HG02610 (cell line): Measurements from ENCODE around the gene CD209.

Source experiments
- ATAC-seq: cut with Tn5 transposase; IDR thresholded peaks from one replicate; pipeline ENCODE4 v1.9.1; 2021; ENCODE audit warnings: mild to moderate bottlenecking, moderate library complexity; ENCODE audit not compliant: unreplicated experiment

CD209 gene

DNA sequence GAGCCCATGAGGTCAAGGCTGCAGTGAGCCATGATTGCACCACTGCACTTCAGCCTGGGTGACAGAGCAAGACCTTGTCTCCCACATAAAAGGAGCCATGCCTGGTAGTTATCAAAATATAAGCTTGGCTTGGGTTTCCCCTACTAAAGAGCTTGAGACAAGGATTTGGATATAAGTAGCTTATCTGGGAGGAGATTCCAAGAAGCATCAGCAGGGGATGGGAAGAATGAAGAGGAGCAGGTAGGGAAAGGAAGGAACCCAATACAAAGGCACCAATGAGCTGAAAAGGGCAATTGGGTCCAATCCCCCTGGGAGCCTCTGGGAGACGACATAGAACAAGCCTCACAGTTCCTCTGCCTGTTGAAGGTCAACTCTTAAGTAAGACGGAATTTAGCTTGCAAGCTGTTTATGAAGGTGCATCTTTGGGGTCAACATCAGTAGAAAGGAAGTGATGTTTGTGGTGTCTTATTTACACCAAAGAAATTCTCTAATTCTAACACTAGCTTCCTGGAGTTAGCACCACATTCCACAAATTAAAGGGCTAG is 8.1 kb downstream of the CD209 start:
- no peak for ATAC-seq

DNA sequence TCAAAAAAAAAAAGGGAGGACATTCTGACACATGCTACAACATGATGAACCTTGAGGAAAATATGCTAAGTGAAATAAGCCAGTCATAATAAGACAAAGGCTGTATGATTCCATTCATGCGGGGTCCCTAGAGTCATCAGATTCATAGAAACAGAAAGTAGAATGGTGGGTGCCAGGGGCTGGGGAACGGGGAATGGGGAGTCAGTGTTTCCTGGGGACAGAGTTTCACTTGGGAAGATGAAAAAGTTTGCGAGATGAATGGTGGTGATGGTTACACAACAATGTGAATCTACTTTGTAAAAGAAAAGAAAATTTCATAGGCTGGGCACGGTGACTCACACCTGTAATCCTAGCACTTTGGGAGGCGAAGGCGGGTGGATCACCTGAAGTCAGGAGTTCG is 9.3 kb downstream of the CD209 start:
- ATAC-seq, result no peak

DNA sequence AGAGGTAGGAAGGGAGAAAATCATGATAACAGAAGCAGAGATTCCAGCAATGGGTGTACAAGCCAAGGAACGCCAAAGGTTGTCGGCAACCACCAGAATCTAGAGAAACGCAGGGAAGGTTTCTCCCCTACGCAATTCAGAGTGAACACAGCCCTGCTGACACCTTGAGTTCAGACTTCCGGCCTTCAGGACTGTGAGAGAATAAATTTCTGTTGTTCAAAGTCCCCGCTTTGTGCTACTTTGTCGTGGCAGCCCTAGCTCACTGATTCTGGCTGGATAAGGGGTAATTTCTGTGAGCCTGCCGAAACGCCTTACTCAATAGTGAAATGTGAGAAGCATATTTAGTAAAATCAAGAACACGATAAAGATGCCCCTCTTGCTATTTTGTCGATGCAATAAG is 10.1 kb downstream of the CD209 start:
- no peak for ATAC-seq

DNA sequence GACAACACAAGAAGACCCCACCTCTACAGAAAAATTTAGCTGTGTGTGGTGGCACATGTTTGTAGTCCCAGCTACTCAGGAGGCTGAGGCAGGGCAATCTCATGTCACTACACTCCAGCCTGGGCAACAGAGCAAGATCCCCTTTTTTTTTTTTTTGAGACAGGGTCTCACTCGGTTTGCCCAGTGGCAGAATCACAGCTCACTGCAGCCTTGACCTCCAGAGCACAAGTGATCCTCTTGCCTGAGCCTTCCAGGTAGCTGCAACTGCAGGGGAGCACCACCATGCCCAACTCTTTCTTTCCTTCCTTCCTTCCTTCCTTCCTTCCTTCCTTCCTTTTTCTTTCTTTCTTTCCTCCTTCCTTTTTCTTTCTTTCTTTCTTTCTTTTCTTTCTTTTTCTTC is 11.2 kb downstream of the CD209 start:
- ATAC-seq, result no peak

DNA sequence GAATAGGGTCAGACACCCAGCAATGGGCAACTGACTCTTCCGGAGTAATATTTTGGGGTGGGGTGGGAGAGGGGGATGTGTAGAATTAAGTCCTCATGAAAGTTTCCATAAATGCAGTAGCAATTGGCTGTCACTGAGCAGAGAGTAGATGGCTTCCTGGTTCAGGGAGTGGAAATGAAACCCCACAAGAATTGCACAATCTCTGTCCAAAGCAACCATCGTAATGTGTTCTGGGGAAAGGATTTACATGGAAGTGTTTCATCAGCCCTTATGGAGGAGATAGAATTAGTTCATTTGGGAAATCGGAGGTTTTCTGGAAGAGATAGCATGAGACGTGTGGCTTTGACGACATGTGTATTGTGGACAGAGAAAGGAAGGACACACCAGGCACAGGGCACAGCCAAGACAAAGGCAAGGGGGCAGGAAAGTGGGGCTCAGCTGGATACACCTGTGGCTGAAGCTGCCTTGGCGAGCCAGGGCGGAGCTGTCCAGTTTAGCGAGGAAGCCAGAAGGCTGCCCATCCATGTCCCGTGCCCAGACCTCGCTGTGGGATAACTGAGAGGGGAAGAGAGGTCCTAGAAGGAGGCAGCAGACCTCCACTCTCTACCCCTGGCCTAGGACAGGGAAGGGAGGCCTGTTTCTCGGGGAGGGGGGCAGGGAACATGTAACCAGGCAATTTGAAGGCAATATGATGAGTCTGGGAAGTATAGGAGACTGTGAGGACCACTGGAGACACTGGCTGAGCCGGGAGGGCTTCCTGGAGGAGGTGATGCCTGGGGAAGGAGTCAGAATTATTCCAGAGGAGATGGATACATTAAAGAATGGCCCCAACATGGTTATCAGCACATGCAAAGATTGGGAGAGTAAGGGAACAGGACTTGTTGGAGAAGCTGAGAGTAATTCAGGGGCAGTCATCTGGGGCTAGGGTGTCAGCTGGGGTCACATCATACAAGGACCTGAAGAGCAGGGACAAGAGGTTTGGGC is 12.8 kb downstream of the CD209 start:
- no peak for ATAC-seq

DNA sequence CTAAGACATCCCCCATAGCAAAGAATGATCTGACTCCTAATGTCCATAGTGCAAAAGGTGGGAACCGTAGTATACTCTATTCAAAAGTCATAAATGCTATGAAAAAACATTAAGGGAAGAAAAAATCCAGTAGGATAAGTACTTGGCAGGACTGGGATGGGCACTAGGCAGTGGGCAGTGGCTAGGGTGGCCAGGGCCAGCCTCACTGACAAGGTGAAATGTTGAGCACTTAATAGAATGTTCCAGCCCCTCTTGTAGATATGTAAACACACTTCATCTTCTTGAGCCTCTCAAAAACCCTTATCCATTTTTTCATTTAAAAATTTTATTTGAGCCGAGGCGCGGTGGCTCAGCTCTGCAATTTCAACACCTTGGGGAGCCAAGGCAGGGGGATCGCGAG is 14.0 kb downstream of the CD209 start:
- no peak for ATAC-seq

DNA sequence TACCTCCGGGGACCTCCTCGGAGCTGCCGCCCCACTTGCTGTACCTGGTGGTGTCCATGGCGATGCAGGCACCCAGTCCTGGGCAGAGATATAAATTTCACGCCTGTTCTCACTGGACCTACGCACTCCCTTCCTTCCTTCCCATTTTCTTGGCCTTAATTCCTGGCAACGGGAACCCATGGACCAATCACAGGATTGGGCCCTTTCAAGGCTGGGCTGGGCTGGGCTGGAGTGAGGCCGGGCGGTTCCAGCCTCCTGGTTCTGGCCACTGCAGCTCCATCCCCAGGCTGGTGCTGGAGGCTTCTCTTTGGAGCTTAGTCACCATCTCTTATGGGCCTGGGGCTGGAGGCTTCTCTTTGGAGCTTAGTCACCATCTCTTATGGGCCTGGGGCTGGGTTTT is 15.3 kb downstream of the CD209 start, which contains the start of gene CLEC4G:
Gene CLEC4G, minus strand, starts transcription at position 66 of the 400 bp plus-strand sequence. Its CDS starts 8 bp downstream, at position 58.
- no peak for ATAC-seq

DNA sequence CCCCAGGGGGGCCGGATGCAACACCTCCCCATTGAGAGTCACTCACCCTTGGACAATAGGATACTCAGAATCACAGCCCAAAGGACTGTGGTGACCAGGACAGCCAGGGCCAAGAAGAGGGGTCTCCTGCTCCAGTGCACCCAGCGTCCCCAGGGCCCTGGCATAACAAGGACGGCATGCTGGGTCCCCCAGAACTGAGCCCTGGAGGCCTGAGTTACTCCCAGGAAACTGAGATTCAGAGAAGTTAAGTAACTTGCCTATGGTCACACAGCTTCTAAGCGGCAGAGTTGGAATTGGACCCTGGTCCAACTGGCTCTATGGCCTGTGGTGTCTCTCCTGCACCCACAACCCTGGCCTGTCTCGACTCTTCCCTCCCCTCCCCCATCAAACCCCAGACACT is 15.7 kb downstream of the CD209 start:
- ATAC-seq, result no peak

DNA sequence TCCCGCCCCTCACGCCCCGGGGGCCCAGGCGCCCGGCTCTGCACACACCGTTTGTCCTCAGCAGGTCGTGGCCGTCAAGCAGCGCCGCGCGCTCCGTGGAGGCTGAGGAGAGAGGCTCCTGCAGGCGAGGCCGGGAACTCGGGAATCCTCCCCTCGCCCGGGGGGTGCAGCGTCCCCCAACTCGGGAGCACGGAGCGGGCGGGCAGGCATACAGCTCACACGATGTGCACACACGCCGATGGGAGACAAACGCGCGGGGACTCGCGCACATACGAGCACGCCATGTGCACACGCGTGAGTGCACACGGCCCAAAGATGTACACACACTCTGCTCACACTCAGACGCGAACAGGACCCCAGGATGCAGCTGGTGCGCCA is 16.1 kb downstream of the CD209 start:
- ATAC-seq, result no peak

DNA sequence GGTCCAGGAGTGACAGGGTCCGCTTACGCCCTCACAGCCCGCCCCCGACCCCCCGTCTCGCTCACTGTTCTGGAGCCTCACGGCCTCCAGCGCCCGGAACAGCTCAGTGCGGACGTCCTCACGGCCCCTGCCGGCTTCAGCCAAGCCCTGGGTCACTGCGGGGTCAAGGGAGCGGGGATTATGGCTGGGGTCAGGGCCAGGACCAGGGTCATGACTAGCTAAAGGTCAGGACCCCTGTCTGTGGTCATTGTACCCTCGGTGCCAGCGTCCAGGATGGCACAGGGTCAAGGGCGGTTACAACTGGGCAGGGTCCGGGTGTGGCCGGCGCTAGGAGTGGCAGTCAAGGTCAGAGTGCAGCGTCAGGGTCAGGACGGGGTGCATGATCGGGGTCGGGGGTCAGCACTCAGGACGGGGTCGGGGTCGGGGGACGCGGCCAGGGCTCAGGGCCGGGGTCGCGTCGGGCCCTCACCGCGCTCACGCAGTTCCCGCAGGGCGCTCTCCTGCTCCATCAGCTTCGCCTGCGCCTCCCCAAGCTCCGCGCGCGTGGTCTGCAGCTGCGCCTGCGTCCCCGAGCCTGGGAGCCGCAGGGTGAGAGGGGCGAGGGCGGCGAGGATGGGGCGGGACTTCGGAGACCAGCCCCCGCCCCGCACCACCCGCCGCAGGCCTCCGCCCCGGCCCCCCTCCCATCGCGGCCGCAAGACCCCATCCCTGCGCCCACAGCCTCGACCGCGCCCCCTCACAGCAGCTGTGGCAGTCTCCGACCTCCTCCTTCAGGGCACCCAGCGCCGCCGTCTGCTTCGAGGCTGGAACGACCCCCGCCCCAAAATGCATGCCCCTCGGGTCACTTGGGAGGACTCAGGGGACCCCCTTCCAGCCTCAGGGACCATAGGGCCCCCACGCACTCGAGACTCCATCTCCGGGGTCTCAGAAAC is 16.8 kb downstream of the CD209 start:
- no peak for ATAC-seq

DNA sequence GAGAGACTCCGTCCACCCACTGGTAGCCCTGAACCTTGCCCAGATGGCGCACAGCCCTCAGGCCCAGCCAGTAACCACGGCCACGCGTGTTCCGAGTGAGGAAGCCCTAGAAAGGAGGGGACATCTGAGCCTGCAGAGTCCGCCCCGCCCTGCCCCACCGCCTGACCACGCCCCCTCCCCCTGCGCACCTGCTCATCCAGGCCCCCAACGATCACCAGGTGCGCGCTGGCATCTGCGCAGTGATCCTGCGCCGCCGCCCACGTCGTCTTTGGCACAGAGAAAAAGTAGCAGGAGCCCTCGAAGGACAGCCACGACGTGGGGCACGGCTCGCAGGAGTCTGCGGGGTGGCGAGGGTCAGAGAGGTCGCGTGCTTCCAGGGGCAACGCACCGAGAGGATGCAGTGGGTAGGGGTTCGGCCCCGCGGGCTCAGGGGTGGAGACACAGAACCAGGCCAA is 17.5 kb downstream of the CD209 start:
- ATAC-seq, result no peak

DNA sequence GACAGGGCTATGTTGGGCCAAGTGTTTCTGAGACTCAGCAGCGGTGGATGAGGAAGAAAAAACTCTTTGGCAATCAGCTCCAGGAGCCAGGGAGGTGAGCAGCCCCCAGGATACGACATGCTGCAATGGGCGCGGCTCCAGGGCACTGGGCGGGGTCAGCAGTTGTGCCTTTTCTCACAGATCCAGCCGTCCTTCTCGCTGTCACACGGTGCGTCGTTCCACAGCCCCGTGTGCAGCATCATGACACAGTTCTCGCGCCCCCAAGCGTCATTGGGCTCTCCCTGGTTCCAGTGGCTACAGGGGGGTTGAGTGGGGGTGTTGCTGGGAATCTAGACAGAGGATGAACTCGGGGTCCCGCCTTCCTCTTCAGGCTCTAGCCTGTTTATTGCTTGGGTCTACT is 18.1 kb downstream of the CD209 start:
- ATAC-seq, result no peak

DNA sequence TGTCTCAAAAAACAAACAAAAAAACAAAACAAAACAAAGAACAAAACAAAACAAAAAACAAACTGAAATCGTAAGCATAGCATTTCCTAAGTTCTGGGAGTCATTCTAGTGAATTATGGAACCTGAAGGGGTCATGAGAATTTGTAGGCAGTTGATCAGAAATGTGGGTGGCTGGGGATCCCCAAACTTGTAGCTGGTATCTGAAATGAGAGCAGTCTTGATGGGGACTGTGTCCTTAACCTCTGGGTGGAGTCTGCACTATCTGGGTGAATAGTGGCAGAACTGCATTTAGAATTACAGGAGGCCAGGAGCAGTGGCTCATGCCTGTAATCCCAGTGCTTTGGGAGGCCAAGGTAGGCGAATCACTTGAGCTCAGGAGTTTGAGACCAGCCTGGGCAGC is 21.5 kb downstream of the CD209 start:
- no peak for ATAC-seq

DNA sequence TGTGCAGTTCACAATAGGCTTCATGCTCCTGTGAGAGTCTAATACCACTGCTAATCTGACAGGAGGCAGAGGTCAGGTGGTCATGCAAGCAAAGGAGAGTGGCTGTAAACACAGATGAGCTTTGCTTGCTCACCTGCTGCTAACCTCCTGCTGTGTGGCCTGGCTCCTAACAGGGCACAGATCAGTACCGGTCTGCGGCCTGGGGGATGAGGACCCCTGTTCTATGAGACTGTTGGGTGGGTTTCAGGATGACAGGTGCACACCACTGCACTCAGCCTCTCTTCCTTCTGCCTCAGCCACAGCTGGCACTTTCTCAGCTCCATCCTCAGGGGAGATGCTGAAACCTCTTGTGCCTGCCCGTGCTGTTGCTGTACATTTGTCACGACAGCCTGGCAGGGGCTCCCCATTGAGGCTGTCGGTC is 25.1 kb downstream of the CD209 start:
- ATAC-seq, result no peak

DNA sequence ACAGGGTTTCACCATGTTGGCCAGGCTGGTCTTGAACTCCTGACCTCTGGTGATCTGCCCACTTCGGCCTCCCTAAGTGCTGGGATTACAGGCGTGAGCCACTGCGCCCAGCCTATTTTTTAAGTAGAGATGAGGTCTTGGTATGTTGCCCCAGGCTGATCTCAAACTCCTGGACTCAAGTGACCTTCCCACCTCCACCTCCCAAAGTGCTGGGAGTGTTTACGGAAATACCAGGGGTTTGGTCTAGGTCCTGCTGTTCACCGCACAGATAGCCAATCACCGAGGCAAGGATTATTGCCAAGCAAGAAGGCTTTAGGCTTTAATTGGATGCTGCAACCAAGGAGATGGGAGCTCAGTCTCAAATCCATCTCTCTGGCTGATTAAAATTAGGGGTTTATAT is 27.0 kb downstream of the CD209 start:
- ATAC-seq, result no peak

DNA sequence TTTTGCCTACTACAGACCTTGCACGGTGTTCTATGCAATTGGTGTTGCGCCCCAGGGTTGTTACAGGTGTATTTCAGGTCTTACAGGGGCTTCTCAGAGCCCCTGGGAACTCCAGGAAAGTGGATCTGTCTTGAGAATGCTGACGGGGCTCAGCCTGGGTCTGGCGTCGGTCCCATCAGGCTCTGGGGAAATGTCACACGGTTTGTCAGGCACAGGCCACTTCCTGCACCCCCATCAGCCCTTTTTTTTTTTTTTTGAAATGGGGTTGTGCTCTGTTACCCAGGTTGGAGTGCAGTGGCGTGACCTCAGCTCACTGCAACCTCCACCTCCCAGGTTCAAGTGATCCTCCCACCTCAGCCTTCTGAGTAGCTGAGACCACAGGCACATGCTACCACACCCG is 28.7 kb downstream of the CD209 start:
- no peak for ATAC-seq

DNA sequence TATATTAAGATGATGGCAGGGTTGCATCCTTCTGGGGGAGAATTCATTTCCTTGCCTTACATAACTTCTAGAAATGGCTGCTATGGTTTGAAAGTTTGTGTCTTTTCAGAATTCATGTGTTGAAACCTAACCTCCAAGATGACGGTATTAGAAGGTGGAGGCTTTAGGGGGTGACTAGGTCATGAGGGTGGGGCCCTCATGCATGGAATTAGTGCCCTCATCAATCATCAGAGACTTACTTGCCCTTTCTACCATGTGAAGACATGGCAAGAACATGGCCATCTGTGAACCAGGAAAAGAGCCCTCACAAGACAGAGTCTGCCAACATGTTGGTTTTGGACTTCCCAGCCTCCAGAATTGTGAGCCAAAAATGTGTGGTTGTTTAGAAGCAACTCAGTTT is 30.6 kb downstream of the CD209 start:
- no peak for ATAC-seq

DNA sequence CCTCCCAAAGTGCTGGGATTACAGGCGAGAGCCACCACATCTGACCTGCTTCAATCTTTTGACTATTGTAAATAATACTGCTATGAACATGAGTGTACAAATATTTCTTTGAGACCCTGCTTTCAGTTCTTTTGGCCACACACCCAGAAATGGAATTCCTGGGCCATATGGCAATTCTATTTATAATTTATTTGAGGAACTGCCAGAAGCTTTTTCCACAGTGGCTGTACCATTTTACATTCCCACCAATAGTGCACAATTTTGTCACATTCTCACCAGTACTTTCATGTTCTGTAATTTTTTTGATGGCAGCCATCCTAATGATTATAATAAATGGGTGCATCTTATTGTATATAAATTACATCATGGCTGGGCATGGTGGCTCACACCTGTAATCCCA is 31.7 kb downstream of the CD209 start:
- ATAC-seq, result no peak

DNA sequence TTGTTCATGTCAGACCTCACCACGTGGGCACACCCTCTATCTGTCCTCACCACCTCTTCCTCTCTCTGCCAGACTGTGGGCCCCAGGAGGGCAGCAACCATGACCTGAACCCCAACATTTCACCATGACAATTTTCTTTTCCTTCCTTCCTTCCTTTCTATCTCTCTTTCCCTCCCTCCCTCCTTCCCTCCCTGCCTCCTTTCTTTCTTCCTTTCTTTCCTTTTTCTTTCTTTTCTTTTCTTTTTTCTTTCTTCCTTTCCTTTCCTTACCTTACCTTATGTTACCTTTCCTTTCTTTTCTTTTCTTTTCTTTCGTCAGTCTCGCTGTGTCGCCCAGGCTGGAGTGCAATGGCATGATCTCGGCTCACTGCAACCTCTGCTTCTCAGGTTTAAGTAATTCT is 36.7 kb downstream of the CD209 start:
- ATAC-seq, result no peak

DNA sequence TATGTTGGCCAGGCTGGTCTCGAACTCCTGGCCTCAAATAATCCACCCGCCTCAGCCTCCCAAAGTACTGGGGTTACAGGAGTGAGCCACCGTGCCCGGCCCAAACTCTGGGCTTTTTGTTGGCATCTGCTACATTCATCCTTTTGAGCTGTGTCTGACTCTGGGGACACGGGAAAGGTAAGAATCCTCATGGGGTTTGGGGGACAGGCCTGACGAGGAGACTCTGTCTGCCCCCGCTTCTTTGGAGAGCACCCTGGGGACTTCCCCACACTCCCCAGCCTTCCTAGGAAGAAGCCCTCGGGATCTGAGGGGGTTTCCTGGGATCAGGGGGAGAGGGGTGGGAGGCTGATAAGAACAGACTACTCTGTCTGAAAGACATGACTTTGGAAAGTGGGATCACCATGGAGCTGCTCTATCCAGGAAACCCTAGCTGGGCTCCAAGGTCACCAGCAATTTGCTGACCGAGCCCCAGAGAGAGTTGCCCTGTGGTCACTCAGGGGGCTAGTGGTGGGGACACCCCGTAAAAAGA is 37.3 kb downstream of the CD209 start:
- ATAC-seq, result no peak

DNA sequence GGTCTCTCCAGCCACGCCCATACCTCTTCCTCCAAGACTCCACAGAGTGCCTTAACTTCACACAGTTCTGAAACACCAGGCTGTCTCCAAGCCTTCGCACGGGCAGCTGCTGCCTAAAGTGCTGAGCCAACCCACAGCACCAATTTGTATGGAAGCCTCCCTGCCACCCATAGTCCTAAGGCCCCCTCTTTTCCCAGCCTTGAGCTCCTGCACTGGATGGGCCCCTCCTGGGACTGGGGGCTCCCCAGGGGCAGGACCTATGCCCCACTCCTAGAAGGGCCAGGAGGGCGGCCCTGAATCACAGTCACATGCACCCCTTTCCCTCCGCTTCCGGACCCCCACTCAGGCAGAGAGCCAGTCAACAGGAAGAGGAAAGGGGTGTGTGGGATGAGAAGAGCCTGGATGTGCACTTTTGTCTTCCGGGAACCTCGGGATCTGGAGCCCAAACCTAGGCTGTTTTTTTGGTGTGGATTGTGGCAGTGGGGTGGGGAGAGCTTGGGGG is 40.3 kb downstream of the CD209 start:
- no peak for ATAC-seq
